ENCODE data around the gene HPSE. TPM values are rescaled to one million over a fixed set of nuclear protein-coding genes. Genes with fewer than 3 reads are reported as not detected.

Gene HPSE
- total and polyA plus RNA-seq, 2 donors (not counting 1 experiment from before 2014, with no cell fraction given): 1.3 to 2.6 TPM

- ChIA-PET CTCF (no interaction called here), POLR2A (no interaction called here)
- H3K9me3 Mint-ChIP-seq (ENCODE audit: insufficient read depth): peaks cover 3% of the 10 kb centered on the region
- Histone ChIP-seq H3K4me1 (ENCODE audit: control insufficient read depth in 2 of 2, insufficient read depth in 2 of 2, low read length in 2 of 2) (peaks cover 3 to 5% of the 10 kb centered on the region in 2 donors), H3K27ac (ENCODE audit: low read length in 2 of 2) (no peak overlapping the region), H2AFZ (ENCODE audit: insufficient read depth, low read depth, low read length, poor library complexity, severe bottlenecking) (no peak overlapping the region), H4K20me1 (ENCODE audit: control insufficient read depth, insufficient read depth, low read length, poor library complexity, severe bottlenecking) (no peaks in the 10 kb centered on the region), H3K9ac (ENCODE audit: low read length) (no peak overlapping the region), H3K79me2 (ENCODE audit: control insufficient read depth, insufficient read depth, low read length) (no peaks in the 10 kb centered on the region), H3K4me3 (ENCODE audit: control extremely low read depth in 1 of 5, extremely low read depth in 1 of 5, insufficient read depth in 1 of 5, low read depth in 2 of 5, low read length in 4 of 5) (no peak overlapping the region), H3K4me2 (replicated peaks; ENCODE audit: low read depth, low read length, poor library complexity, severe bottlenecking) (no peak overlapping the region), H3K36me3 (replicated peaks in 1 of 2; ENCODE audit: control extremely low read depth in 1 of 2, control insufficient read depth in 1 of 2, extremely low read depth in 1 of 2, insufficient read depth in 2 of 2, low read length in 1 of 2) (no peaks in the 10 kb centered on the region), H3K27me3 (replicated peaks in 1 of 4; ENCODE audit: control extremely low read depth in 1 of 4, control insufficient read depth in 3 of 4, insufficient read depth in 4 of 4, low read length in 3 of 4) (no peaks in the 10 kb centered on the region), H3K9me3 (ENCODE audit: control extremely low read depth in 1 of 3, control insufficient read depth in 2 of 3, insufficient read depth in 1 of 3, low read length in 2 of 3) (peaks cover 3 to 4% (median 4%) of the 10 kb centered on the region in 3 donors)
- no peak for DNase-seq
- H3K27me3 Mint-ChIP-seq: no peaks in the 10 kb centered on the region
- H3K4me1 Mint-ChIP-seq: peaks cover 7% of the 10 kb centered on the region
- no peak overlapping the region for H3K27ac Mint-ChIP-seq
- intact Hi-C loops (cut with micrococcal nuclease): no loop called here
- ATAC-seq (ENCODE audit: low read depth): no peak
- WGBS (ENCODE audit: insufficient coverage): no CpG with 5 or more reads among the region's 1 CpG
- H3K4me3 Mint-ChIP-seq: no peak overlapping the region
- no peak for TF ChIP-seq EZH2 (IDR thresholded peaks at IDR 0.05; ENCODE audit: borderline replicate concordance, insufficient read depth, low read depth, low read length, poor library complexity, severe bottlenecking)
- TF ChIP-seq CTCF (IDR thresholded peaks at IDR 0.05): no peak
These were observed 18.9 kb upstream of the HPSE start for GRCh38 chr4:83353516-83353915.

GRCh38 chr4:83348074-83348473 lies 13.4 kb upstream of the HPSE start:
- DNase-seq (no peak), ATAC-seq (ENCODE audit: low read depth) (no peak)
- no peak overlapping the region for H2AFZ ChIP-seq (ENCODE audit: insufficient read depth, low read depth, low read length, poor library complexity, severe bottlenecking)
- H4K20me1 ChIP-seq (ENCODE audit: control insufficient read depth, insufficient read depth, low read length, poor library complexity, severe bottlenecking): no peaks in the 10 kb centered on the region
- peaks cover 2 to 13% (median 9%) of the 10 kb centered on the region in 3 donors for H3K9me3 ChIP-seq (ENCODE audit: control extremely low read depth in 1 of 3, control insufficient read depth in 2 of 3, insufficient read depth in 1 of 3, low read length in 2 of 3)
- TF ChIP-seq EZH2 (IDR thresholded peaks at IDR 0.05; ENCODE audit: borderline replicate concordance, insufficient read depth, low read depth, low read length, poor library complexity, severe bottlenecking) (no peak), CTCF (IDR thresholded peaks at IDR 0.05) (no peak)
- H3K4me1 ChIP-seq (ENCODE audit: control insufficient read depth in 2 of 2, insufficient read depth in 2 of 2, low read length in 2 of 2): peaks cover 3 to 5% of the 10 kb centered on the region in 2 donors
- peaks cover 6% of the 10 kb centered on the region for H3K9me3 Mint-ChIP-seq (ENCODE audit: insufficient read depth)
- H3K4me3 Mint-ChIP-seq: no peak overlapping the region
- H3K36me3 ChIP-seq (replicated peaks in 1 of 2; ENCODE audit: control extremely low read depth in 1 of 2, control insufficient read depth in 1 of 2, extremely low read depth in 1 of 2, insufficient read depth in 2 of 2, low read length in 1 of 2): no peaks in the 10 kb centered on the region
- POLR2A ChIA-PET: no interaction called here
- no peak overlapping the region for H3K27ac Mint-ChIP-seq
- no peaks in the 10 kb centered on the region for H3K79me2 ChIP-seq (ENCODE audit: control insufficient read depth, insufficient read depth, low read length)
- no peaks in the 10 kb centered on the region for H3K27me3 ChIP-seq (replicated peaks in 1 of 4; ENCODE audit: control extremely low read depth in 1 of 4, control insufficient read depth in 3 of 4, insufficient read depth in 4 of 4, low read length in 3 of 4)
- H3K27ac ChIP-seq (ENCODE audit: low read length in 2 of 2): no peak overlapping the region
- no CpG with 5 or more reads among the region's 1 CpG for WGBS (ENCODE audit: insufficient coverage)
- CTCF ChIA-PET: no interaction called here
- H3K27me3 Mint-ChIP-seq: no peaks in the 10 kb centered on the region
- no peak overlapping the region for H3K9ac ChIP-seq (ENCODE audit: low read length)
- no peak overlapping the region for H3K4me2 ChIP-seq (replicated peaks; ENCODE audit: low read depth, low read length, poor library complexity, severe bottlenecking)
- no peak overlapping the region for H3K4me3 ChIP-seq (ENCODE audit: control extremely low read depth in 1 of 5, extremely low read depth in 1 of 5, insufficient read depth in 1 of 5, low read depth in 2 of 5, low read length in 4 of 5)
- H3K4me1 Mint-ChIP-seq: peaks cover 7% of the 10 kb centered on the region
- intact Hi-C loops (cut with micrococcal nuclease): no loop called here
